Activated CD4-positive, alpha-beta T cell treated with anti-CD3 and anti-CD28 coated beads, Interleukin-2, amount 50 U/mL, for 24 hours (primary cell): ENCODE results near the gene DHX36.

Experiments
- DNase-seq, 2 donors: peaks; one replicate each; pipeline ENCODE4 v3.0.0-alpha.2; 2020; ENCODE audit warnings: low read depth in 1 of 2, low spot score in 1 of 2

DHX36 gene, protein sequence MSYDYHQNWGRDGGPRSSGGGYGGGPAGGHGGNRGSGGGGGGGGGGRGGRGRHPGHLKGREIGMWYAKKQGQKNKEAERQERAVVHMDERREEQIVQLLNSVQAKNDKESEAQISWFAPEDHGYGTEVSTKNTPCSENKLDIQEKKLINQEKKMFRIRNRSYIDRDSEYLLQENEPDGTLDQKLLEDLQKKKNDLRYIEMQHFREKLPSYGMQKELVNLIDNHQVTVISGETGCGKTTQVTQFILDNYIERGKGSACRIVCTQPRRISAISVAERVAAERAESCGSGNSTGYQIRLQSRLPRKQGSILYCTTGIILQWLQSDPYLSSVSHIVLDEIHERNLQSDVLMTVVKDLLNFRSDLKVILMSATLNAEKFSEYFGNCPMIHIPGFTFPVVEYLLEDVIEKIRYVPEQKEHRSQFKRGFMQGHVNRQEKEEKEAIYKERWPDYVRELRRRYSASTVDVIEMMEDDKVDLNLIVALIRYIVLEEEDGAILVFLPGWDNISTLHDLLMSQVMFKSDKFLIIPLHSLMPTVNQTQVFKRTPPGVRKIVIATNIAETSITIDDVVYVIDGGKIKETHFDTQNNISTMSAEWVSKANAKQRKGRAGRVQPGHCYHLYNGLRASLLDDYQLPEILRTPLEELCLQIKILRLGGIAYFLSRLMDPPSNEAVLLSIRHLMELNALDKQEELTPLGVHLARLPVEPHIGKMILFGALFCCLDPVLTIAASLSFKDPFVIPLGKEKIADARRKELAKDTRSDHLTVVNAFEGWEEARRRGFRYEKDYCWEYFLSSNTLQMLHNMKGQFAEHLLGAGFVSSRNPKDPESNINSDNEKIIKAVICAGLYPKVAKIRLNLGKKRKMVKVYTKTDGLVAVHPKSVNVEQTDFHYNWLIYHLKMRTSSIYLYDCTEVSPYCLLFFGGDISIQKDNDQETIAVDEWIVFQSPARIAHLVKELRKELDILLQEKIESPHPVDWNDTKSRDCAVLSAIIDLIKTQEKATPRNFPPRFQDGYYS

DNA sequence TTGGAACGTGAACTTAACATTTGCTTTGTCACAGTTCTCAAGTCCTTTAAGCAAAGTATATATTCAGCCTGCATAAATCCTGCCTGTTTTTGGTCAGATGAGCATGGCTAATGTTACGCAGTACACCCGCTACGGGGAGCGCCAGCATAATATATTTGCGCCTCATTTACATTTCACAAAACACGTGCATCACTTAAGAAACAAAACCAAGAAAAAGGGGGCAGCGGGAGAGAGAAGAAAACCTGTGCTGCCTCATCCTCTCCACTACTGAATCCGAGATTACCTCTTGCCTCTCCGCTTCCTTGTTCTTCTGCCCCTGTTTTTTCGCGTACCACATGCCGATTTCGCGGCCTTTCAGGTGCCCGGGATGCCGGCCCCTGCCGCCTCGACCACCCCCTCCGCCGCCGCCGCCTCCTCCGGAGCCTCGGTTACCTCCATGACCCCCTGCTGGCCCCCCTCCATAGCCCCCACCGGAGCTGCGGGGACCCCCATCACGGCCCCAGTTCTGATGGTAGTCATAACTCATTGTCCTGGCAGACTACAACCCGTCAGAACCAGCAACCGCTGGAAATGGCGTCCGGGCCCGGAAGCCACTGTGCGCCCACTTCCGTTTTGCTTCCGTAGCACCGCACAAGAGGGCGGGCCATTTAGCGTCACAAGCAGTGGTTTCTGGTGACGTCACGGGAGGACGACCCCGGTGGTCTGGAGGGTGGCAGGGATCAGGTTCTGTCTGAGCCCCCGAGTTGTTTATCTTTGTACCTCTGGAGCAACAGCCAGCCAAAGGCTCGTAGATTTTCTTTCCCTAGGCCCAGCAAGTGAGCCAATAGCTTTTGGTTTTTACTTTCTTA, at the start of gene DHX36:
Gene DHX36, minus strand, starts transcription at position 597 of the 848 bp plus-strand sequence. Its CDS starts 71 bp downstream, at position 526.
- peak; percentile 78 to 84 for DNase-seq

GRCh38 chr3:154367221-154367620, 42.9 kb upstream of the DHX36 start:
- no peak for DNase-seq

DNA sequence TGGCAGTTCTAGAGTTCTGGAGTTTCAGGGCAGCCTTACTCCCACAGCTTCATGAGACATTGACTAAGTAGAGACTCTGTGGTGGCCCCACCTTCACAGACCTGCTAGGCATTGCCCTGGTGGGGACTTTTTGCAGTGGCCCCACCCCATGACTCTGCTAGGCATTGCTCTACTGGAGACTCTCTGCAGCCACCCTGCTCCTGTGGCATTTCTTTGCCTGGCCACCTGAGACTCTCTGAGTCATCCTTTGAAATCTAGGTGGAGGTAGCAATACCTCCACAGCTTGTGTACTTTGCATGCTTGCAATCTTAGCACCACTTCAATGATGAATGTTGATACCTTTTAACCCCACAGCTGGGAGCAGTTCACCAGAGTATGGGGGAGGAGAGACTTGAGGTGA, 40.6 kb upstream of the DHX36 start:
- DNase-seq: no peak

- DNase-seq: no peak
These were observed 36.8 kb upstream of the DHX36 start for GRCh38 chr3:154361099-154361498.

GRCh38 chr3:154356009-154356408, 31.7 kb upstream of the DHX36 start:
- no peak for DNase-seq

DNA sequence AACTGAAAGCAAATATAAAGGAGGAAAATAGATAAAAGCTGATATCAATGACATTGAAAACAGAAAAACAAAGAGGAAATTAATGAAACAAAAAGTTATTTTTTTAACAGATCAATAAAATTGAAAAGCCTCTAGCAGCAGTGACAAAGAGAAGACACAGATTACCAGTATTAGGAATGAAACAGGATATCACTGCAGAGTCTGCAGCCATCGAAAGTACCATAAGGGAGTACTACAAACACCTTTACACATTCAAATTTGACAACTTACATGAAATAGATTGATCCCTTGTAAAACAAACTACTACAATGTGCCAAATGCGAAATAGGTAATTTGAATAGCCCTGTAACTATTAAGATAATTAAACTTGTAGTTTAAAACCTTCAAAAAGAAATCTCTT, 24.9 kb upstream of the DHX36 start:
- DNase-seq: no peak

- no peak for DNase-seq
These were observed 21.3 kb upstream of the DHX36 start for GRCh38 chr3:154345422-154346122.

GRCh38 chr3:154338570-154338969, 14.3 kb upstream of the DHX36 start:
- no peak for DNase-seq

- DNase-seq: no peak
These were observed 13.7 kb upstream of the DHX36 start for GRCh38 chr3:154338008-154338407.

GRCh38 chr3:154334973-154335420, 10.7 kb upstream of the DHX36 start:
- no peak for DNase-seq

DNA sequence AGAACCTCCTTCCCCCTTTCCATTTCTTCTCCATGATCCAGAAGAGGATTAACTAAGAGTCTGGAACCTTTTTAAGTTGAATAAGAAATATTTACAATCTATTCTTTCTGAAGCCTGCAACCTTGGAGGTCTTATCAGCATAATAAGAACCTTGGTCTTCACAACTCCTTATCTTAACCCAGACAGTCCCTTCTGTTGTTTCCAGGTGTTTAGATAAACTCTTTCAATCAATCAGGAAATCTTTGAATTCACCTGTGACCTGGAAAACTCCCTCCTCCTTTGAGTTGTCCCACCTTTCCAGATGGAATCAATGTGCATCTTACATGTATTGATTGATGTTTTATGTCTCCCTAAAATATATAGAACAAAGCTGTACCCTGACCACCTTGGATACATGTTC, 3.6 kb upstream of the DHX36 start:
- no peak for DNase-seq

GRCh38 chr3:154324919-154325318, 632 bp upstream of the DHX36 start:
- DNase-seq: no peak

GRCh38 chr3:154316974-154317767, 7.1 kb downstream of the DHX36 start:
- DNase-seq: no peak

- DNase-seq: no peak
These were observed 10.1 kb downstream of the DHX36 start for GRCh38 chr3:154314152-154314551.

DNA sequence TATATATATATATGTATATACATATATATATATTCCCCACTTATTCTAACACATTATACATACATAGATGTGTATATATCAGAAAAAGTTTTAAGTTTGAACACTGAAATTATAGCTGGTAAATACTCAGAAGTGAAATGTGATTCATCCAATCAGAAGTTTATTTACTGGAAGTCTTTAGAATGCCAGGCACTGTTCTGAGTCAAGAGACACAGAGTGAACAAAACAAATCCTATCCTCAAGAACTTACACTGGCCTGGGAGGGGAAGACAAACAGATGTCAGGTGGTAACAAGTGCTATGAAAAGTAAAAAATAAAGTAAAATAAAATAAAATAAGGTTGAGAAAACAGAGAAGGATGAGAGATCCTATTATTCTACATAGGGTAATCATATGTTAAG, 13.4 kb downstream of the DHX36 start:
- DNase-seq: no peak

DNA sequence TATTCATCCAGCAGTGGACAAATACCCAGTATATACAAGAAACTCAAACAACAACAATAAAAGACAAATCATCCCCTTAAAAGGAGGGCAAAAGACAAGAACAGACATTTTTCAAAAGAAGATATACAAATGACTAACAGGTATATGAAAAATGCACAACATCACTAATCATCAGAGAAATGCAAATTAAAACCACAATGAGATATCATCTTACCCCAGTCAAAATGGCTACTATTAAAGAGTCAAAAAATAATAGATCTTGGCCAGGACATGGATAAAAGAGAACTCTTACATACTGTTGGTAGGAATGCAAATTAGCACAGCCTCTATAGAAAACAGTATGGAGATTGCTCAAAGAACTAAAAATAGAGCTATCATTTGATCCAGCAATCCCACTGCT, 16.9 kb downstream of the DHX36 start:
- no peak for DNase-seq

- DNase-seq: no peak
These were observed 19.4 kb downstream of the DHX36 start for GRCh38 chr3:154304936-154305335.

GRCh38 chr3:154304116-154304786, 20.0 kb downstream of the DHX36 start:
- no peak for DNase-seq

GRCh38 chr3:154301561-154301960, 22.7 kb downstream of the DHX36 start:
- DNase-seq: no peak
